B cell (primary cell): ENCODE data around the gene SMIM17.

Source experiments
- EZH2 ChIP-seq: IDR thresholded peaks from 2 replicates; pipeline ENCODE4 v1.6.1; 2012; ENCODE audit warnings: borderline replicate concordance, low read depth, mild to moderate bottlenecking, moderate library complexity, low read length; ENCODE audit not compliant: insufficient read depth, poor library complexity, severe bottlenecking
- TF ChIP-seq, protein P1 (sequence below): fragments of 200-600 bp; IDR thresholded peaks from one replicate; pipeline ENCODE4 v1.8.0; 2022; ENCODE audit warnings: antibody characterized with exemption, mild to moderate bottlenecking

DNA sequence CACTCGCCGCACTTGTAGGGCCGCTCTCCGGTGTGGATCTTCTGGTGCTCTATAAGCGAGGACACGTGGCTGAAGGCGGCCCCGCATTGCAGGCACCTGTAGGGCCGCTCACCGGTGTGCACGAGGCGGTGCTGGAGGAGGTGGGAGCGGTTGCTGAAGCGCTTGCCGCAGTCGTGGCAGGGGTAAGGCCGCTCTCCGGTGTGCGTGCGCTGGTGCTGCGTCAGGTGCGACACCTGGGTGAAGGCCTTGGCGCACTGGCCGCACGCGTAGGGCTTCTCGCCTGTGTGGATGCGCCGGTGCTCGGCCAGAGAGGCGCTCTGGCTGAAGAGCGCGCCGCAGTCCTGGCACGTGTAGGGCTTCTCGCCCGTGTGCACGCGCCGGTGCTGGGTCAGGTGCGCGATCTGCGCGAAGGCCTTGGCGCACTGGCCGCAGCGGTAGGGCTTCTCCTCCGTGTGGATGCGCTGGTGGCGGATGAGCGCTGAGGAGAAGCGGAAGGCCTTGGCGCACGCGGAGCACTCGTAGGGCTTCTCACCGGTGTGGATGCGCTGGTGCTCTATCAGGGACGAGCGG is 21.1 kb downstream of the SMIM17 start:
- TF ChIP-seq, protein P1, sequence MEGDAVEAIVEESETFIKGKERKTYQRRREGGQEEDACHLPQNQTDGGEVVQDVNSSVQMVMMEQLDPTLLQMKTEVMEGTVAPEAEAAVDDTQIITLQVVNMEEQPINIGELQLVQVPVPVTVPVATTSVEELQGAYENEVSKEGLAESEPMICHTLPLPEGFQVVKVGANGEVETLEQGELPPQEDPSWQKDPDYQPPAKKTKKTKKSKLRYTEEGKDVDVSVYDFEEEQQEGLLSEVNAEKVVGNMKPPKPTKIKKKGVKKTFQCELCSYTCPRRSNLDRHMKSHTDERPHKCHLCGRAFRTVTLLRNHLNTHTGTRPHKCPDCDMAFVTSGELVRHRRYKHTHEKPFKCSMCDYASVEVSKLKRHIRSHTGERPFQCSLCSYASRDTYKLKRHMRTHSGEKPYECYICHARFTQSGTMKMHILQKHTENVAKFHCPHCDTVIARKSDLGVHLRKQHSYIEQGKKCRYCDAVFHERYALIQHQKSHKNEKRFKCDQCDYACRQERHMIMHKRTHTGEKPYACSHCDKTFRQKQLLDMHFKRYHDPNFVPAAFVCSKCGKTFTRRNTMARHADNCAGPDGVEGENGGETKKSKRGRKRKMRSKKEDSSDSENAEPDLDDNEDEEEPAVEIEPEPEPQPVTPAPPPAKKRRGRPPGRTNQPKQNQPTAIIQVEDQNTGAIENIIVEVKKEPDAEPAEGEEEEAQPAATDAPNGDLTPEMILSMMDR, result no peak
- no peak for TF ChIP-seq EZH2
